Cortex of kidney (tissue), 1 donor: Measurements from ENCODE around the gene ZNF423.

Source experiments
- DNase-seq: peaks from one replicate; lab custom pipeline; 2025; lab: John Stamatoyannopoulos, UW

The ZNF423 gene

GRCh38 chr16:49622421-49623402, 233.2 kb downstream of the ZNF423 start:
- no peak for DNase-seq

GRCh38 chr16:49622084-49622390, 233.9 kb downstream of the ZNF423 start:
- no peak for DNase-seq

GRCh38 chr16:49621241-49622083, 234.4 kb downstream of the ZNF423 start:
- no peak for DNase-seq

GRCh38 chr16:49620869-49621240, 235.1 kb downstream of the ZNF423 start:
- DNase-seq: no peak

GRCh38 chr16:49620158-49620868, 235.6 kb downstream of the ZNF423 start:
- DNase-seq: no peak

GRCh38 chr16:49619811-49620157, 236.1 kb downstream of the ZNF423 start:
- no peak for DNase-seq

- DNase-seq: no peak
Observed at GRCh38 chr16:49618955-49619354, 237.0 kb downstream of the ZNF423 start.

- DNase-seq: no peak
Observed at GRCh38 chr16:49617710-49618330, 238.1 kb downstream of the ZNF423 start.

GRCh38 chr16:49617016-49617629, 238.8 kb downstream of the ZNF423 start:
- DNase-seq: no peak

- DNase-seq: no peak
Observed at GRCh38 chr16:49615576-49615975, 240.3 kb downstream of the ZNF423 start.

- no peak for DNase-seq
Observed at GRCh38 chr16:49610983-49611382, 244.9 kb downstream of the ZNF423 start.

GRCh38 chr16:49608779-49609178, 247.1 kb downstream of the ZNF423 start:
- DNase-seq: no peak

- no peak for DNase-seq
Observed at GRCh38 chr16:49608098-49608497, 247.8 kb downstream of the ZNF423 start.

- no peak for DNase-seq
Observed at GRCh38 chr16:49605536-49606254, 250.2 kb downstream of the ZNF423 start.

GRCh38 chr16:49604602-49605001, 251.3 kb downstream of the ZNF423 start:
- no peak for DNase-seq

GRCh38 chr16:49603956-49604355, 252.0 kb downstream of the ZNF423 start:
- DNase-seq: no peak

- DNase-seq: no peak
Observed at GRCh38 chr16:49602976-49603310, 253.0 kb downstream of the ZNF423 start.

GRCh38 chr16:49602201-49602975, 253.5 kb downstream of the ZNF423 start:
- no peak for DNase-seq

- no peak for DNase-seq
Observed at GRCh38 chr16:49601576-49601975, 254.3 kb downstream of the ZNF423 start.

- no peak for DNase-seq
Observed at GRCh38 chr16:49600976-49601375, 254.9 kb downstream of the ZNF423 start.
